Stimulated activated CD4-positive, alpha-beta T cell treated with anti-CD3 and anti-CD28 coated beads, Interleukin-2, amount 100 ng/mL, for 48 hours (primary cell): ENCODE measurements around the gene SLC41A3.
"Not testable (repeated sequence)": the region's sequence is repeated elsewhere in the genome, so short reads cannot be mapped to it uniquely, and the experiment has no call there.

Experiments
- DNase-seq, 2 donors: peaks; one replicate each; pipeline ENCODE4 v3.0.0-alpha.2; 2020

SLC41A3 gene

DNA sequence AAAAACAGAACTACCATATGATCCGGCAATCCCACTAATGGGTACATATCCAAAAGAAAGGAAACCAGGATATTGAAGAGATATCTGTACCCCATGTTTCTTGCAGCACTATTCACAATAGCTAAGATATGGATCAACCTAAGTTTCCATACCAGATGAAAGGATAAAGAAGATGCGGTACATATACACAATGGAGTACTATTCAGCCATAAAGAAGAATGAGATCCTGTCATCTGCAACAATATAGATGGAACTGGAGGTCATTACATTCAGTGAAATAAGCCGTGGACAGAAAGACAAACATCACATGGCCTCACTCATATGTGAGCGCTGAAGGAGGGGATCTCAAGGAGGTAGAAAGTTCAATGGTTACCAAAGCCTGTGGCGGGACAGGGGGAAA is 3.0 kb downstream of the SLC41A3 start:
- no peak for DNase-seq

GRCh38 chr3:126078866-126079265 is 5.1 kb downstream of the SLC41A3 start:
- DNase-seq = no peak

DNA sequence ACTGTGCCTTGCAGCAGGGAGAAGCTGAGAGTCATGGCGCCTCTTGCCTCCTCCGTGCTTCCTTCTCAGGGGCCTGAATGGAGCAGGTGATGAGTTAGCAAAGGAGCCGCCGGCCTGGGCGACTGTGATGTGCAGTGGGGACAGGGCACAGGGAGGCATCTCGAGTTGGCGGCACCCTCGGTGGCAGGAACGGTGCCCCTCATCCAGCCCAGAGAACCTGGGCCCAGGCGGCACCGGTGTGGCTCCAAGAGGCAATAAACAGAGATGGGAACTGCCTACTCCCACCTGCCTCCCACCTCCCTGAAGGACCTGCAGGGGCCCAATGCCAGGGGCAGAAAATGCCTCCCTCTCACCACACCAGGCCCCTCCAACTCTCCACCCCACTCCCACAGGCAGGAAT is 6.2 kb downstream of the SLC41A3 start:
- DNase-seq = no peak

DNA sequence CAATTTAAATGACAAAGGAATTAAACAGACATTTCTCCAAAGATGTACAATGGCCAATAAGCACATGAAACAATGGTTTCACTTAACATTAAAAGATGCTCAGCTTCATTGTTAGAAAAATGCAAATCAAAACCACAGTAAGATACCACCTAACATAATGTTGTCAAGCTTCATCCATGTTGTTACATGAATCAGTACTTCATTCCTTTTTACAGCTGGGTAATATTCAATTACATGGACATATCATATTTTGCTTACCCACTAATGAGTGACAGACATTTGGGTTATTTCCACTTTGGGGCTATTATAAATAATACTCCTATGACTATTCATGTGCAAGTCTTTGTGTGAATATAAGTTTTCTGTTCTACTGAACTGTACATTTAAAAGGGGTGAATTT is 7.8 kb downstream of the SLC41A3 start:
- no peak for DNase-seq

GRCh38 chr3:126070146-126070545 is 13.8 kb downstream of the SLC41A3 start:
- no peak for DNase-seq

DNA sequence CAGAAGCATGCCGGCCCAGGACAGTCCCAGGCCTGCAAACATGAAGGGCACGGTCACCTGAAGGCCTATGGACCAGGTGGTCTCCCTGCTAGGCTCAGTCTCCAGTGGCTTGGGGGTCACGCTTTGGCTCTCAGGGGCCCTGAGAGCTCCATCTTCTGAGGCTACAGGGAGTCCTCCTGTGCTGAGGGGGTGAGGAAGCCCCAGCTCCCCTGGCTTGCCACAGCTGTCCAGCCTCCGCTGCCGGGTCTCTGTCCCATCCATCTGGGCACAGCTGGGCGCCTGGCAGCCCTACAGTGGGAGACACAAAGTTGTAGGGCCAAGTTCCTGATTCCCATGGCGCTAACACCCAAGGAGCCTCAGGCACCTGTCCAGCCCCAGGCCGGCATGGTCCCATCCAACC is 16.0 kb downstream of the SLC41A3 start:
- DNase-seq = no peak

DNA sequence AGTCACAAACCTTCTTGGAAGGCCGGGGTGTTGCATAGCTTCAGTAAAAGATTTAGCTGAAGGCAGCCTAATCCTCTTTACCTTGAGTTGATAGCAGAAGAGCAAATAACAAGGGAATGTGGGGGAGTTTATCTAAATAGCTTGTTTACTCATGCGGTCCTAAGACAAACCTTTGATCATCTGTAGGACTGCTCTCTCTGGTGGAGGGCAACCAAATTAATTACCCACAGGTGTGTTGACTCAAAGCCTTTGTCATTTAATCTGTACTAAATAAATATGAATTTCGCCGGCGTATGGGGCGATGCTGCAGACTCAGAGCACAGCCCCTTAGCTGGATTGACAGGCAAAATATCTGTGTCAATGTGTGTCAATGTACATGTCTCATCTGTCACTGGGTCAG is 17.2 kb downstream of the SLC41A3 start:
- not testable (repeated sequence) for DNase-seq

GRCh38 chr3:126065876-126066275 is 18.0 kb downstream of the SLC41A3 start:
- DNase-seq = no peak

DNA sequence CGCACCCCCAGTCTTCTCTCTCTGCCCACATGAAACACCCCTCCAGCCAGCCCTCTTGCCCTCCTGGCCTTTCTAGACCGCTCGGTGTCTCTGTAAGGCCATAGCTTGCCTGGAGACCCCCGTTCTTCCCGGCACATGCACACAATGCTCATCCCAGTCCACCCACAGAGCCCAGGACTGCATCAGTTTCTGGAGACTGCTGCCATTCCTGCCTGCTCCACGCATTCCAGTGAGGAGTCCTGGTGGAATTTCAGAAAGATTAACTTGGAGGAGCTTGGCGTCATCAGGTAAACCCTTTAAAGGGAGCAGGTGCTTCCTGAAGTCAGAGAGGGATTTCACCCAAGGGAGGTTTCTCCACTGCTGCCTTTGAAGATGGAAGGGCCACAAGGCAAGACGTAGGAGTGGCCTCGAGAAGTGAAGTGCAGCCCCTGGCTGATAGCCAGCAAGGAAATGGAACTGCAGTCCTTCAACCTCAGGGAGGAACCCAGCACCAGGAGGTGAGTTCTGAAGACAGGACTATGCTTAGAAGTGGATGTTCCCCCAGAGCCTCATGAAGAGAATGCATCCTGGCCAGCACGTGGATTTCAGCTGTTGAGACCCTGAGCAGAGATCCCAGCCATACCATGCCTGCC is 19.2 kb downstream of the SLC41A3 start:
- no peak for DNase-seq

- DNase-seq = no peak
These were observed 20.5 kb downstream of the SLC41A3 start for GRCh38 chr3:126063358-126063965.

DNA sequence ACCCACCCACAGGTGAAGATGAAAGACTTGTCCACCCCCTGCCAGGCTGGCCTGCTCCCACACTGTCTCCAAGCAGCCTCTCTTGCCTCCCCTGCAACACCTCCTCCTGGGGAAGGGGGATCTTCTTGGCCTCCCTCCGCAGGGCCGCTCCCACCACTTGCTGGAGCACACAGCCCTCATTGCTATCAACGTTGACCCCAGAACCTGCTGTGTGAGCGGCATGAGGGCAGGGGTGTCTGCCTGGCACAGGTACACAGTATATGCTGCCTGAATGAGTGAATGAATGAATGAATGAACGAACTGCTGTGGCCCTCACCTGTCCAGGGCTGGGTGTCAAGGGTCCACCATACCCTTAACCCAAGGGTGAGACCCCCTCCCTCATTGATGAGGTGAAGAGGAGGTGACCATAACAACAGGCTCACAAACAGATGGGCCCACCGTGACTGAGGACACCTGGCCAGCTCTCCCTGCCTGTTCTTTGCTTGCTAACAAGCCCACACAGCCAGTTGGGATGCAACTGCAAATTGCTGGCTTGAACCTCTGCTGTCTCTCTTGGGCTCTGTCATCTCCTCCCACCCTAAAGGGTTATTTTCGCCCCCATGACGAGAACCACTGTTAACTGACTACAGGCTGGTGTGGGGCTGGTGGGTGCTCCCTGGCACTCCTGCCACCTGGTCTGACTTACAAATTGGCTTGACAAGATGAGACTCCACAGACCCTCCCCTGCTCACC is 22.5 kb downstream of the SLC41A3 start:
- DNase-seq = no peak

DNA sequence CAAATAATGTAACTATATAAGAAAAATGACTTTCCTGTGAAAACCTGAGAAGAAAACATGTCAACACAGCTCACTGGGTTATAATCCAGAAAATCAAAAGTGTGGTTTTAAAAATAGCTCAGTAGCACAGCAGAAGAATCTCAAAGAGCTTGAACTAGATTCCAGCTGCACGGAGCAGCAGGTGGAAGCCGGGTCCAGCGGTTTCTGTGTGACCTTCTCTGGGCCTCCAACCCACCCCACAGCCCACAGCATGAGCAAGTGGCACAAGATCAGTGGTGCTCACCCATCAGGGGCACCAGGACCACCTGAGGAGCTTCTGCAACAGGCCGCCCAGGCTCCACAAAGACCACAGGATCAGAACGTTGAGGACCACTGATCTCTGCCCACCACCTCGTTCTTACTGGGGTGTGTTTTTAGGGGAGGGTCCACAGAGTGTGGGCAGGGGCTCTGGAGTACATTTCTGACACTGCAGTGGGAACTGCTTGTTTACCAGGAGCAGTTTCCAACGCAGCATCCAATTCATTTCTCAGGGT is 23.2 kb downstream of the SLC41A3 start:
- no peak for DNase-seq

- no peak for DNase-seq
These were observed 25.3 kb downstream of the SLC41A3 start for GRCh38 chr3:126058666-126059065.

DNA sequence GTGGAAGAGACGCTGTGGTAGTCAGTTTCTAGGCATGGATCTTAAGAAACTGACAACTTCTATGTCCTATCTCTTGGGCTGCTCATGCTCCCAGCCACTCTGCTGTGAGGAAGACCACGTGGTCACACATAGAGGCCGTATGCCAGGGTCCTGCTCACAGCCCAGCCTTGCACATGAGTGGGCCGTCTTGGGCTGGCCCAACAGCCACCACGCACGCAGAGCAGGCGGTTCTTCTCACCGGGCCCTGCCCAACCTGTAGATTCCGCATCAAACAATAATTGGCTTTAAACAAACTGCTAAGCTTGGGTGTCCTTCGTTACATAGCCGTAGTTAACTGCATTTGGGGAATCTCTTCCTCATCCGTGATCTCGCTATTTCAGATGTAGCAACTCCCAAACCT is 26.0 kb downstream of the SLC41A3 start:
- no peak for DNase-seq

DNA sequence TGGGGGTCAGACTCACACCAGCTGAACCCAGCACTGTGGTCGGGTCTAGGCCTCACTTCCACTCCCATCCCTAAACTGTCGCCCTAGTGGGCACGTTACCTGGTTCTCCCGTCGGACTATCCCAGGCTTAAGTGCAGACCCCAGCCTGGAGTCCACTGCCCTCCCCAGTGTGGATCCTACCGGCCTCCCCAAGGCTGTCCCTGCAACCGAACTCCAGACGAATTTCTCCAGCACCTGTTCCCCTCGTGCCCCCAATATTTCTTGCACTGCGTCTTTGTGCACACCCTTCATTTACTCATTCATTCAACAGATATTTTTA is 26.5 kb downstream of the SLC41A3 start:
- no peak for DNase-seq

- DNase-seq = no peak
These were observed 27.0 kb downstream of the SLC41A3 start for GRCh38 chr3:126056681-126057500.

- no peak for DNase-seq
These were observed 27.8 kb downstream of the SLC41A3 start for GRCh38 chr3:126056088-126056487.

GRCh38 chr3:126054870-126055269 is 29.1 kb downstream of the SLC41A3 start:
- no peak for DNase-seq

DNA sequence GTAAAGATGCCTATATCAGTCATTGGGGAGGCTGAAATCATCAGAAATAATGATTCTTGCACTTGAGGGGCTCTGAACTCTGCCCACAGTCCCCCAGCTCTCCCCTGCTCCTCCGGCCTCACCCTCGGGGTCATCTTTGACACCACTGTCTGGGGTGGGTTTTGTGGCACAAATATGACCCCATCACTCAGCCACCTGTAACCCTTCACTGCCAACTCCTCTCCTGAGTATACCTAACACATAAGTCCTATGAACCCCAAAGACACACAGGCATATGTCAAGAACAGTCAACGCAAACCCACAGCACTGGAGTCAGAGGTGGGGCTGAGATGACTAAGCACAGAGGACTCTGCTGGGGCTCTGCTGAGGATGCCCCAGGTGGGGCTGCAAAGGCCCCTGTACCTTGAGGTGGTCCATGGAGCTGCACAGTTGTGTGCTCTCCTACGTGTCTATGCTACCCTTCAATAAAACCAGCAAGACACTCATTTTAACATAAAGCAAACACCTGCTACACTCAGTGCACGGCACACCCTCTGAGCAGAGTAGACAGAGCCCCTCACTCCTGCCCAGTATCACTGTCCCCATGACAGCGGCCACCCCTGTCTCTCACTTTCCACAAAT is 29.9 kb downstream of the SLC41A3 start:
- no peak for DNase-seq

- DNase-seq = no peak
These were observed 30.4 kb downstream of the SLC41A3 start for GRCh38 chr3:126053513-126053912.

GRCh38 chr3:126052196-126053058 is 31.5 kb downstream of the SLC41A3 start:
- DNase-seq = no peak

DNA sequence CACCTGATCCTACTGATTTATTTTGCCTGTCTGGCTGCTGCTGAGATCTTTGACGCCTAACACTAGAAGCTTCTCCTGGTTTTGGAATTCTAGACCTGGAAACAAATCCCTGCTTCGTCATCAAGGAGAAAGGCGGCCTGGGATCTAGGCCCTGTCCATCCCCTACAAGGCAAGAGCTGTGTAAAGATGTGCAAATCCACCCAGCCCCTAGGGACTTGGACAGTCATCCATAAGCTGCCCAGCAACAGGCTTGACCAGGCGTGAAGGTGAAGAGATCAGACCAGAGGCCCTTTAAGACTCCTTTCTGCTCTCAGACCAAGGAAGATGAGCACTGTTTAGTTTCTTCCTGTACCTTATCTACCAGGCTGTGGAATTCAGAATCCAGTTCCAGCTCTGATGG is 32.2 kb downstream of the SLC41A3 start:
- no peak for DNase-seq
